Skin of body (tissue), 2 donors: Measurements from ENCODE around the gene ATL1. TPM values are rescaled to one million over a fixed set of nuclear protein-coding genes. Genes with fewer than 3 reads are reported as not detected.
A peak's percentile ranks its signal among the peaks of the same experiment; 100 is the strongest.
"Not testable (repeated sequence)": the region's sequence is repeated elsewhere in the genome, so short reads cannot be mapped to it uniquely, and the experiment has no call there.

Experiments
- DNase-seq: peaks from one replicate; lab custom pipeline; 2025; lab: John Stamatoyannopoulos, UW
- total RNA-seq: library from RNA; depleted of rRNA; stranded (reverse); fragments of >200 nt; gene quantifications from one replicate; pipeline ENCODE4 v1.2.3, GENCODE V29; 2014

Gene ATL1
- total RNA-seq, 1 donor from 2014 or later: 11.9 TPM

- no peak for DNase-seq
Observed at GRCh38 chr14:50656776-50657175, 96.8 kb downstream of the ATL1 start.

- no peak for DNase-seq
Observed at GRCh38 chr14:50657753-50658152, 97.8 kb downstream of the ATL1 start.

- peak; percentile 50 for DNase-seq
Observed at GRCh38 chr14:50658203-50658602, 98.3 kb downstream of the ATL1 start.

GRCh38 chr14:50659327-50659974 is 99.5 kb downstream of the ATL1 start:
- DNase-seq: no peak

- not testable (repeated sequence) for DNase-seq
Observed at GRCh38 chr14:50664579-50664978, 104.6 kb downstream of the ATL1 start.

- not testable (repeated sequence) for DNase-seq
Observed at GRCh38 chr14:50665300-50665699, 105.4 kb downstream of the ATL1 start.

GRCh38 chr14:50666772-50667683 is 107.1 kb downstream of the ATL1 start:
- DNase-seq: peak; percentile 76

GRCh38 chr14:50667684-50667995 is 107.7 kb downstream of the ATL1 start:
- DNase-seq: no peak

GRCh38 chr14:50667996-50668825 is 108.3 kb downstream of the ATL1 start, which contains the start of gene SAV1:
Gene SAV1, minus strand, starts transcription at chr14:50668306. Its CDS starts 339 bp downstream, at chr14:50667967.
- DNase-seq: peak; percentile 71

- no peak for DNase-seq
Observed at GRCh38 chr14:50668826-50669143, 108.8 kb downstream of the ATL1 start.

GRCh38 chr14:50669441-50669986 is 109.6 kb downstream of the ATL1 start:
- DNase-seq: no peak

- no peak for DNase-seq
Observed at GRCh38 chr14:50670196-50670865, 110.4 kb downstream of the ATL1 start.

GRCh38 chr14:50670866-50671256 is 110.9 kb downstream of the ATL1 start:
- no peak for DNase-seq

- no peak for DNase-seq
Observed at GRCh38 chr14:50675597-50675996, 115.7 kb downstream of the ATL1 start.

- no peak for DNase-seq
Observed at GRCh38 chr14:50676814-50677516, 117.0 kb downstream of the ATL1 start.

GRCh38 chr14:50677527-50678063 is 117.7 kb downstream of the ATL1 start:
- DNase-seq: no peak

GRCh38 chr14:50678163-50678562 is 118.2 kb downstream of the ATL1 start:
- no peak for DNase-seq

- DNase-seq: no peak
Observed at GRCh38 chr14:50679674-50680073, 119.7 kb downstream of the ATL1 start.
